ENCODE measurements around the gene MTMR12. TPM values are rescaled to one million over a fixed set of nuclear protein-coding genes. Genes with fewer than 3 reads are reported as not detected.

MTMR12 gene
- polyA plus RNA-seq, 1 donor, result 19.1 TPM

DNA sequence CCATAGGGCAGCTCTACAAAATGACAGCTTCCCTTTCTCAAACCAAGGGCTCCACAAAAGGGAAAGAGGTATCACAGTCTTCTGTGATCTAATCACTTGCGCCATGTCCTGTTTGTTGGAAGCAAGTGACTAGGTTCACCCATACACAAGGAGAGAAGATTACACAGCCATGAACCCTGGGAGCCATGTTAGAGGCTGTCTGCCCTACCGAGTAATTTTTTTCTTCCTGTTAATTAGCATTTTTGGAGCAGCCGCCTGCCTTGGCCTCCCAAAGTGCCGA, 105.4 kb downstream of the MTMR12 start:
- no CpG with 5 or more reads among the region's 4 CpGs for WGBS (ENCODE audit: insufficient coverage, low lambda C conversion rate)
- no peak overlapping the region for H3K4me3 ChIP-seq (ENCODE audit: low read length)
- no peak overlapping the region for H3K27ac ChIP-seq (ENCODE audit: low read length)
- H3K27me3 ChIP-seq (ENCODE audit: control insufficient read depth, insufficient read depth, low read length), result no peaks in the 10 kb centered on the region
- H3K36me3 ChIP-seq (ENCODE audit: control insufficient read depth, insufficient read depth, low read length), result no peaks in the 10 kb centered on the region
- peaks cover 4% of the 10 kb centered on the region for H3K9me3 ChIP-seq (ENCODE audit: control insufficient read depth, low read depth, low read length)
- no peaks in the 10 kb centered on the region for H3K4me1 ChIP-seq (ENCODE audit: control insufficient read depth, insufficient read depth, low read length)
- no peak for DNase-seq

DNA sequence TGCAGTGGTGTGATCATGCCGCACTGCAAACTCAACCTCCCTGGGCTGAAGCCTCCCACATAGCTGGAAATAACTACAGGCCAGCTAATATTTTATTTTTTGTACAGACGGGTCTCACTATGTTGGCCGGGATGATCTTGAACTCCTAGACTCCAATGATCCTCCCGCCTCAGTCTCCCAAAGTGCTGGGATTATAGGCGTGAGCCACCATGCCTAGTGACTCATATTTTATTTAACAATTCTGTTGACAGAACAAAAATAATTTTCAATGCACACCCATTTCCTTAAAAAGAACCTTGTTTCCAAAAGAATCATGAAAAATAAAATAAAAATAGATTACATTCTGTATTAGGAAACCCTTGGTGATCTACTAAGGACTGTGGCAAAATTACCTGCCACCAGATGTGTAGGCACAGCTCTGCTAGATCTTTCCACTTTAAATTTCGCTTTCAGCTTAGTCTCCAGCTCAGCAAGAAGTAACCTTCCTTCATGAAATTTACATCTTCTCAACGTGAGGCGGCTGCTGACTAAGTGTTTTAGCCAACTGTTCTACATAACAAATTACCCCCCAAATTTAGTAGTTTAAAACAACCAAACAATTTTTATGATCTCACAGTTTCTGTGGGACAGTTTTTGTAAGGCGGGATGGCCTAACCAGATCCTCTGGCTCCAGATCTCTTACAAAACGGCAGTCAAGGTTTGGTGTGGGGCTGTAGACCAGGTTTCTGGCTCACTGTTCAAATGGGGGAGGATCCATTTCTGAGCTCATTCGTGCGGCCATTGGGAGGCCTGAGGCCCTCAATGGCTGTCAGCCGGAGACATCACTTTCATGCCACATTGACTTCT, 106.0 kb downstream of the MTMR12 start:
- H3K36me3 ChIP-seq (ENCODE audit: control insufficient read depth, insufficient read depth, low read length), result no peaks in the 10 kb centered on the region
- DNase-seq, result no peak
- H3K27me3 ChIP-seq (ENCODE audit: control insufficient read depth, insufficient read depth, low read length), result no peaks in the 10 kb centered on the region
- no CpG with 5 or more reads among the region's 13 CpGs for WGBS (ENCODE audit: insufficient coverage, low lambda C conversion rate)
- H3K27ac ChIP-seq (ENCODE audit: low read length), result no peak overlapping the region
- H3K9me3 ChIP-seq (ENCODE audit: control insufficient read depth, low read depth, low read length), result peaks cover 4% of the 10 kb centered on the region
- H3K4me3 ChIP-seq (ENCODE audit: low read length), result no peak overlapping the region
- no peaks in the 10 kb centered on the region for H3K4me1 ChIP-seq (ENCODE audit: control insufficient read depth, insufficient read depth, low read length)

GRCh38 chr5:32206053-32206452, 106.7 kb downstream of the MTMR12 start:
- Histone ChIP-seq H3K27me3 (ENCODE audit: control insufficient read depth, insufficient read depth, low read length) (no peaks in the 10 kb centered on the region), H3K9me3 (ENCODE audit: control insufficient read depth, low read depth, low read length) (peaks cover 4% of the 10 kb centered on the region), H3K4me1 (ENCODE audit: control insufficient read depth, insufficient read depth, low read length) (no peaks in the 10 kb centered on the region), H3K36me3 (ENCODE audit: control insufficient read depth, insufficient read depth, low read length) (no peaks in the 10 kb centered on the region), H3K4me3 (ENCODE audit: low read length) (no peak overlapping the region), H3K27ac (ENCODE audit: low read length) (no peak overlapping the region)
- no peak for DNase-seq
- WGBS (ENCODE audit: insufficient coverage, low lambda C conversion rate), result no CpG with 5 or more reads among the region's 5 CpGs

- no peaks in the 10 kb centered on the region for H3K36me3 ChIP-seq (ENCODE audit: control insufficient read depth, insufficient read depth, low read length)
- H3K4me3 ChIP-seq (ENCODE audit: low read length), result no peak overlapping the region
- DNase-seq, result no peak
- H3K9me3 ChIP-seq (ENCODE audit: control insufficient read depth, low read depth, low read length), result peaks cover 2% of the 10 kb centered on the region
- no peaks in the 10 kb centered on the region for H3K27me3 ChIP-seq (ENCODE audit: control insufficient read depth, insufficient read depth, low read length)
- no peaks in the 10 kb centered on the region for H3K4me1 ChIP-seq (ENCODE audit: control insufficient read depth, insufficient read depth, low read length)
- H3K27ac ChIP-seq (ENCODE audit: low read length), result no peak overlapping the region
- 81% methylated on average over 2 of the region's 2 CpGs for WGBS (ENCODE audit: insufficient coverage, low lambda C conversion rate)
These were observed 110.3 kb downstream of the MTMR12 start for GRCh38 chr5:32202394-32202793.

- H3K36me3 ChIP-seq (ENCODE audit: control insufficient read depth, insufficient read depth, low read length), result no peaks in the 10 kb centered on the region
- DNase-seq, result no peak
- no peaks in the 10 kb centered on the region for H3K9me3 ChIP-seq (ENCODE audit: control insufficient read depth, low read depth, low read length)
- H3K27me3 ChIP-seq (ENCODE audit: control insufficient read depth, insufficient read depth, low read length), result no peaks in the 10 kb centered on the region
- no peak overlapping the region for H3K4me3 ChIP-seq (ENCODE audit: low read length)
- no peak overlapping the region for H3K27ac ChIP-seq (ENCODE audit: low read length)
- H3K4me1 ChIP-seq (ENCODE audit: control insufficient read depth, insufficient read depth, low read length), result no peaks in the 10 kb centered on the region
- 54% methylated on average over 2 of the region's 3 CpGs for WGBS (ENCODE audit: insufficient coverage, low lambda C conversion rate)
These were observed 111.5 kb downstream of the MTMR12 start for GRCh38 chr5:32201122-32201753.

DNA sequence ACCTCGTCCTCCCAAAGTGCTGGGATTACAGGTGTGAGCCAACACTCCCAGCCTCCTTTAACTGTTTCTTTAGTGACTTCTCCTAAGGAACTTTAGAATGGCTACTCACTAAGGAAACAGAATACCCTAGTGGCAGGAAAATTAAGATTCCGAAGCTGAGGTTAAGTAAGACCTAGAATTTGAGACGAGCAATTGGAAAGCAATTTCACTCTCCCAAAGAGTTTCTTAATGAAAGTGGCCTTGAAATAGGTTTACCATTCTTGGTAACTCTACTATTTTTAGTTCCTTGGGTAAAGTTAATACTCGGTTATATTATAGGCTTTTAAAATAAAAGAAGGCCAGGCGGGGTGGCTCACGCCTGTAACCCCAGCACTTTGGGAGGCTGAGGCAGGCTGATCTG, 115.7 kb downstream of the MTMR12 start:
- no peak for DNase-seq
- no peak overlapping the region for H3K4me3 ChIP-seq (ENCODE audit: low read length)
- whole genome bisulfite sequencing (ENCODE audit: insufficient coverage, low lambda C conversion rate), result no CpG with 5 or more reads among the region's 6 CpGs
- H3K4me1 ChIP-seq (ENCODE audit: control insufficient read depth, insufficient read depth, low read length), result no peaks in the 10 kb centered on the region
- H3K36me3 ChIP-seq (ENCODE audit: control insufficient read depth, insufficient read depth, low read length), result no peaks in the 10 kb centered on the region
- no peaks in the 10 kb centered on the region for H3K9me3 ChIP-seq (ENCODE audit: control insufficient read depth, low read depth, low read length)
- H3K27ac ChIP-seq (ENCODE audit: low read length), result no peak overlapping the region
- H3K27me3 ChIP-seq (ENCODE audit: control insufficient read depth, insufficient read depth, low read length), result no peaks in the 10 kb centered on the region

- no peaks in the 10 kb centered on the region for H3K36me3 ChIP-seq (ENCODE audit: control insufficient read depth, insufficient read depth, low read length)
These were observed 117.5 kb downstream of the MTMR12 start for GRCh38 chr5:32195265-32195664.

DNA sequence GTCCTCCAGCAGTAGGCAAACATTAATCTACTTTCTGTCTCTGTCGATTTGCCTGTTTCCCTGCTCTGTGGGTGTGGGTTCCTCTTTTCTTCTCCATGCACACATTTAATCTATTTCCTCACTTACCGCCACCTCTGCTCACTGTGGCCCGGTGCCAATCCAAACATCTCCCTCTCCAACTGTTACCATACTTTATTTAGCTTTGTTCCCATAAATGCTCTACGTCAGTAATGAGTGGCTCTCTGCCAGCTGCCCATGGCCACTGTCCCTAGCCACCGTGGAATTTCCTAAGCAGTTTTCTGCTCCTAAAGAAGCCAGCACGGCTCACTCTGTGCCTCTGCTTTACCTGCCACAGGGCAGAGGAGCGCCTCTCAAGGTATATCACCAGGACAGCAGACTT, 119.1 kb downstream of the MTMR12 start:
- H3K27ac ChIP-seq (ENCODE audit: low read length), result no peak overlapping the region
- WGBS (ENCODE audit: insufficient coverage, low lambda C conversion rate), result 16% methylated on average over 2 of the region's 7 CpGs
- no peak overlapping the region for H3K4me3 ChIP-seq (ENCODE audit: low read length)

More at GRCh38 chr5:32195265-32195664, 117.5 kb downstream of the MTMR12 start:
- Histone ChIP-seq H3K4me1 (ENCODE audit: control insufficient read depth, insufficient read depth, low read length) (no peaks in the 10 kb centered on the region), H3K27ac (ENCODE audit: low read length) (no peak overlapping the region), H3K9me3 (ENCODE audit: control insufficient read depth, low read depth, low read length) (no peaks in the 10 kb centered on the region), H3K4me3 (ENCODE audit: low read length) (no peak overlapping the region), H3K27me3 (ENCODE audit: control insufficient read depth, insufficient read depth, low read length) (no peaks in the 10 kb centered on the region)
- WGBS (ENCODE audit: insufficient coverage, low lambda C conversion rate), result no CpG with 5 or more reads among the region's 5 CpGs
- DNase-seq, result no peak

DNA sequence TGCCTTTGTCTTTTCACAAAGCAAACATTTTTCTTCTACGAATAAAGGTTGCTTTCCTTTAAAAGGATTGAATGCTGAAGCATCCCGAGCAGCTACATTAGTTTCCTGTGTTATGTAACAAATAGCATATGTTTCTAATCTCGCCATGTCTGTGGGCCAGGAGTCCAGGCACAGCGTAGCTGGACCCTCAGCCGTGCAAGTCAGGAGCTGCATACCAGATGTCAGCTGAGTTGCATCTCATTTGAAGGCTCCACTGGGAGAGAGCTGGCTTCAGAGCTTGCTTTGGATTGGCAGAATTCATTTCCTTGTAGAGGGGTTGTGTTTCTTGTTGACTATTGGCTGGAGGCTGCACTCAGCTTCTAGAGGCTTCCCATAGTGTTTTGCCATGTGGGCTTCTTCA, 122.6 kb downstream of the MTMR12 start:
- no peaks in the 10 kb centered on the region for H3K27me3 ChIP-seq (ENCODE audit: control insufficient read depth, insufficient read depth, low read length)
- no peaks in the 10 kb centered on the region for H3K4me1 ChIP-seq (ENCODE audit: control insufficient read depth, insufficient read depth, low read length)
- WGBS (ENCODE audit: insufficient coverage, low lambda C conversion rate), result no CpG with 5 or more reads among the region's 5 CpGs
- peak; percentile 15 to 19 for DNase-seq
- no peak overlapping the region for H3K27ac ChIP-seq (ENCODE audit: low read length)
- H3K9me3 ChIP-seq (ENCODE audit: control insufficient read depth, low read depth, low read length), result peaks cover 8% of the 10 kb centered on the region
- no peaks in the 10 kb centered on the region for H3K36me3 ChIP-seq (ENCODE audit: control insufficient read depth, insufficient read depth, low read length)
- H3K4me3 ChIP-seq (ENCODE audit: low read length), result no peak overlapping the region

More for the DNA sequence above, 119.1 kb downstream of the MTMR12 start:
- Histone ChIP-seq H3K9me3 (ENCODE audit: control insufficient read depth, low read depth, low read length) (no peaks in the 10 kb centered on the region), H3K4me1 (ENCODE audit: control insufficient read depth, insufficient read depth, low read length) (no peaks in the 10 kb centered on the region), H3K36me3 (ENCODE audit: control insufficient read depth, insufficient read depth, low read length) (no peaks in the 10 kb centered on the region), H3K27me3 (ENCODE audit: control insufficient read depth, insufficient read depth, low read length) (no peaks in the 10 kb centered on the region)
- peak; percentile 44 to 70 for DNase-seq

DNA sequence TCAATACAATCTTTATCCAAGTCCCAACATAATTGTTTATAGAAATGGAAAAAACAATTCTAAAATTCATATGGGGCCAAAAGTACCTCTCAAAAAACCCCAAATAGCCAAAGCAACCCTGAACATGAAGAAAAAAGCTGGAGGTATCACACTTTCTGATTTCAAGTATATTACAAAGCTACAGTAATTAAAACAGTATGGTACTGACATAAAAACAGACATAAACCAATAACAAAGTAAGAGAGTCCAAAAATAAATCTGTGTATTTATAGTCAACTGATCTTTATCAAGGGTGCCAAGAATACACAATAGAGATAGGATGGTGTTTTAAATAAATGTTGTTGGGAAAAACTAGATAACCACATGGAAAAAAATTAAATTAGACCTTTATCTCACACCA, 125.1 kb downstream of the MTMR12 start:
- no peak overlapping the region for H3K27ac ChIP-seq (ENCODE audit: low read length)
- no peaks in the 10 kb centered on the region for H3K27me3 ChIP-seq (ENCODE audit: control insufficient read depth, insufficient read depth, low read length)
- no peak for DNase-seq
- H3K4me3 ChIP-seq (ENCODE audit: low read length), result no peak overlapping the region
- no peaks in the 10 kb centered on the region for H3K4me1 ChIP-seq (ENCODE audit: control insufficient read depth, insufficient read depth, low read length)
- peaks cover 8% of the 10 kb centered on the region for H3K9me3 ChIP-seq (ENCODE audit: control insufficient read depth, low read depth, low read length)
- no peaks in the 10 kb centered on the region for H3K36me3 ChIP-seq (ENCODE audit: control insufficient read depth, insufficient read depth, low read length)
